Liver (tissue), 5 donors: ENCODE measurements around the gene ARMH1. TPM values are rescaled to one million over a fixed set of nuclear protein-coding genes. Genes with fewer than 3 reads are reported as not detected.

Experiments
- polyA plus RNA-seq, 2 donors: library from polyadenylated mRNA; stranded (reverse) in 1 of 2; unstranded in 1 of 2; fragments of 200-250 nt in 1 of 2; fragments of >200 nt in 1 of 2; fragmentation: Nextera tagmentation in 1 of 2; extraction: Ambion mirVana in 1 of 2; gene quantifications; one replicate each; pipeline versions ENCODE4 v1.2.1 to v1.2.3, GENCODE V29; 2013 to 2015
- small RNA-seq: library from RNA; depleted of rRNA; stranded (forward); fragments of <200 nt; gene quantifications from one replicate; pipeline ENCODE3, GENCODE V24; 2014
- total RNA-seq, 2 donors: library from RNA; depleted of rRNA; stranded (reverse); fragments of >200 nt; gene quantifications; one replicate each; pipeline ENCODE4 v1.2.3, GENCODE V29; 2014
- donor health status: healthy.
- donor health status: healthy.
- donor health status: healthy.

ARMH1 gene
- total and polyA plus RNA-seq, 4 donors = 2.2 to 20.3 (median 5.5) TPM

Small RNAs within 50 kb of the gene (small RNA-seq; reads per million reads assigned to genes)
- gene RNU5D-1 (93.1 reads per million, percentile 98 among the genes with 10 or more reads in this experiment), gene RNU5F-1 (168 reads per million, percentile 98 among the genes with 10 or more reads in this experiment)

Other genes with a start within 250 kb of the ARMH1 start
- gene TMEM53, start 233 bp upstream of the ARMH1 start, total RNA-seq = 10 to 100 TPM in 1 of 2 donors, 1 to 10 TPM in 1; 9.9 to 23.6 TPM
- gene TMEM53, start 233 bp upstream of the ARMH1 start, polyA plus RNA-seq = 10 to 100 TPM; 35.2 to 89.2 TPM
- not detected for gene RNU5D-1, start 56.5 kb downstream of the ARMH1 start, total RNA-seq
- gene RNU5D-1, start 56.5 kb downstream of the ARMH1 start, polyA plus RNA-seq = not detected
- 10 to 100 TPM in 1 of 2 donors, under 1 TPM in 1; 0.17 to 26.7 TPM for gene KIF2C, start 65.1 kb downstream of the ARMH1 start, total RNA-seq
- gene KIF2C, start 65.1 kb downstream of the ARMH1 start, polyA plus RNA-seq = 1 to 10 TPM in 1 of 2 donors, under 1 TPM in 1; 0.21 to 1.3 TPM
- gene RPS8, start 100.8 kb downstream of the ARMH1 start, total RNA-seq = 100 to 1,000 TPM; 474 to 891 TPM
- 100 to 1,000 TPM; 258 to 676 TPM for gene RPS8, start 100.8 kb downstream of the ARMH1 start, polyA plus RNA-seq
- gene BEST4, start 113.5 kb downstream of the ARMH1 start, total RNA-seq = under 1 TPM in 1 of 2 donors, not detected in 1; 0.05 TPM
- not detected for gene BEST4, start 113.5 kb downstream of the ARMH1 start, polyA plus RNA-seq
- gene PLK3, start 125.7 kb downstream of the ARMH1 start, total RNA-seq = 1 to 10 TPM; 2.3 to 5.7 TPM
- 1 to 10 TPM; 1.5 to 2.2 TPM for gene PLK3, start 125.7 kb downstream of the ARMH1 start, polyA plus RNA-seq
- under 1 TPM in 1 of 2 donors, not detected in 1; 0.50 TPM for gene DYNLT4, start 132.6 kb downstream of the ARMH1 start, total RNA-seq
- under 1 TPM in 1 of 2 donors, not detected in 1; 0.29 TPM for gene DYNLT4, start 132.6 kb downstream of the ARMH1 start, polyA plus RNA-seq
- gene BTBD19, start 133.8 kb downstream of the ARMH1 start, total RNA-seq = 1 to 10 TPM; 1.3 to 3.1 TPM
- gene BTBD19, start 133.8 kb downstream of the ARMH1 start, polyA plus RNA-seq = 1 to 10 TPM; 2.5 to 2.7 TPM
- under 1 TPM; 0.14 to 0.17 TPM for gene PTCH2, start 168.5 kb downstream of the ARMH1 start, total RNA-seq
- gene PTCH2, start 168.5 kb downstream of the ARMH1 start, polyA plus RNA-seq = under 1 TPM; 0.15 to 0.24 TPM